ENCODE results near the gene MEIOSIN.

Gene MEIOSIN

GRCh38 chr19:45784096-45784495, 50.9 kb downstream of the MEIOSIN start:
- TF ChIP-seq CTCF (conservative IDR thresholded peaks at IDR 0.05) (no peak), ZFX (IDR thresholded peaks at IDR 0.05) (no peak)
- H3K27ac ChIP-seq = no peak overlapping the region

DNA sequence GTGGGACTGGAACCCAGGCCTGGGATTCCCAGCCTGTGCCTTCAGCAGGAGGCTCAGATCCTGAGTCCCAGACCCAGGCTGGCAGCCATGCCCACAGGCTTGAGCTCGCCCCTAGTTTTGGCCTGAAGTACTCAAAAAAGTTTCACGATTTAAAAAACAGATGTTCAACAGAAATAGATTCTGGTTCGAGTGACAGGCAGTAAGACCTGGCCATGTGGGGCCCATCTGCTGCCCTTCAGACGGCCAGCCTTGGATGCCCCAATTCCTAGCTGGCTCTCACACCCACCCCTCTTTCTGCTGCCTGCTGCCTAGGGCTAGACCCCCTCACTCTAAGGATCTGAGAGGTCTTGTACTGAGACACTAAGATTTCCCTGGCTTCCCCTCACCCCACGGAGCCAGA, 51.9 kb downstream of the MEIOSIN start:
- H3K27ac ChIP-seq = no peak overlapping the region
- no peak for TF ChIP-seq ZFX (IDR thresholded peaks at IDR 0.05)
- TF ChIP-seq CTCF (conservative IDR thresholded peaks at IDR 0.05) = no peak

DNA sequence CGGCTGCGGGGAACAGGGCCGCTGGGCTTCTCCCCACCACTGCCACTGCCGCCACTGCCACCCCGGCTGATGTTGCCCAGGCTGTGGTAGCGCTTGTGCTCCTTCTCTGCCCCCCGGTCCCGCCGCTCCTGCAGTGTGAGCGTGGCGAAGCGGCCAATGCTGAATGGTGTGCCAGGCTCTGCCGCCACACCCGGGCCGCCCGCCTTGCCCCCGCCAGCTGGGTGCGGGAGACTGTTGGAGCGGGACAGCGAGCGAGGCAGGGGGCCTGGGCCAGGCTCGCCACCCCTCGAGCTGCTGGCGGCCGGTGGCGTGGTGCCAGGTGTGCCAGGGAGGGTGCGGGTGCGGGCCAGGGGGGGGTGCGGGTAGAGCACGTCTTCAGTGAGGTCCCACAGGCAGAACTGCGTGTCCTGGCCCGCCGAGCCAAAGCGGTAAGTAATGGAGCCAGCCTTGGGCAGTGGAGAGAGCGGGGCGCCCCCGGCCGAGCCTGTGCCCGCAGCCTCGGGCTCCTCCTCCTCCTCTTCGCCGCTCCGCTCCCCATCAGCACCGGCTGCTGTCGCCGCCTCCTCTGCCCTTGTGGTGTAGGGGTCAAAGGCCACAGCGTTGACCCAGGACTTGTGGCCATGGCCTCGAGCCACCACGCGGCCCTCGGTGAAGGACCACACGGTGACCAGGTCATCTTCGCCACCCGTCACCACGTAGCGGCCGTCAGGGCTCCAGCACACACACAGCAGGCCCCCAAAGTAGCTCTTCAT, 52.7 kb downstream of the MEIOSIN start:
- TF ChIP-seq ZFX (IDR thresholded peaks at IDR 0.05) (no peak), CTCF (conservative IDR thresholded peaks at IDR 0.05) (no peak)
- H3K27ac ChIP-seq = no peak overlapping the region

GRCh38 chr19:45786533-45786894, 53.3 kb downstream of the MEIOSIN start:
- no peak overlapping the region for H3K27ac ChIP-seq

GRCh38 chr19:45789035-45789786, 56.0 kb downstream of the MEIOSIN start:
- no peak for TF ChIP-seq CTCF (conservative IDR thresholded peaks at IDR 0.05)
- no peak for TF ChIP-seq ZFX (IDR thresholded peaks at IDR 0.05)
- H3K27ac ChIP-seq = no peak overlapping the region

More at GRCh38 chr19:45786533-45786894, 53.3 kb downstream of the MEIOSIN start:
- TF ChIP-seq ZFX (IDR thresholded peaks at IDR 0.05) (no peak), CTCF (conservative IDR thresholded peaks at IDR 0.05) (no peak)

GRCh38 chr19:45790942-45791341, 57.7 kb downstream of the MEIOSIN start:
- H3K27ac ChIP-seq = no peak overlapping the region
- TF ChIP-seq ZFX (IDR thresholded peaks at IDR 0.05) (no peak), CTCF (conservative IDR thresholded peaks at IDR 0.05) (no peak)

DNA sequence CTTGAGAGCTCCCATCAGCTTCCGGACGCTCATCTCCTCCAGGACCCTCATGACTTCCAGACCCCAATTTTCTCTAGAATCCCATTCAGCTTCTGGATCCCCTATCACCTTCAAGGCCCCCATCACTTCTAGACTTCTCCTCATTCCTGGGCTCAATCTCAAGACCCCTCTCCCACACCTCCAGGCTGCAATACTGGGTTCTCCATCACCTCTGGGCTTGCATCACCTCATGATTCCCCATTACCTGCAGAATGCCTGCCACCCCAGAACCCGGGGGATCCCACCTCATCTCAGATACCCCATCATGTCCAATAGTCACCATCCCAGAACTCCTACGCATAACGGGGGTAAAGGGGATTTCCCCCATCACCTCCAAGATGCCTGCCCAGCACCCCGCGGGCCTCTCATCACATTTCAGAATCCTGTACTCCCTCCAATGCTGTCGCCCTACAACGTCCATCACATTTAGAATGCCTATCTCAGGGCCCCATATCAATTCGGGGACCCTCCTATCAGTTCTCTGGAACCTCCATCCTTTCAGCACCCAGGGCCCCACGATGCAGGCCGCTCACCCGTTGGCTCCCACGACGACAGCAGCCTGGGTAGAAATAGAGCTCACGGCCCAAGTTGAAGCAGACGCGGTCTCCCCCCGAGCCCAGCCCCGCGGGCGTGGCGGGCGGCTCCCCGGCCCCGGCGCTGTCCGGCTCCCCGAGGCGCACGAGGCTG, 58.7 kb downstream of the MEIOSIN start:
- TF ChIP-seq CTCF (conservative IDR thresholded peaks at IDR 0.05) (no peak), ZFX (IDR thresholded peaks at IDR 0.05) (no peak)
- H3K27ac ChIP-seq = peak overlapping the region; percentile 76

All from C4-2B (cell line).